Neural progenitor cell (in vitro differentiated cells): ENCODE data around the gene ATXN1.

Source experiments
- EZH2phosphoT487 ChIP-seq: fragments of 200-600 bp; sonication (generic); IDR thresholded peaks from 2 replicates; pipeline ENCODE4 v1.6.1; 2017; ENCODE audit warnings: antibody characterized with exemption
- TF ChIP-seq, protein P1 (sequence below): fragments of 200-600 bp; sonication (generic); IDR thresholded peaks from 2 replicates; pipeline ENCODE4 v1.5.1; 2017; ENCODE audit warnings: antibody characterized with exemption, mild to moderate bottlenecking

DNA sequence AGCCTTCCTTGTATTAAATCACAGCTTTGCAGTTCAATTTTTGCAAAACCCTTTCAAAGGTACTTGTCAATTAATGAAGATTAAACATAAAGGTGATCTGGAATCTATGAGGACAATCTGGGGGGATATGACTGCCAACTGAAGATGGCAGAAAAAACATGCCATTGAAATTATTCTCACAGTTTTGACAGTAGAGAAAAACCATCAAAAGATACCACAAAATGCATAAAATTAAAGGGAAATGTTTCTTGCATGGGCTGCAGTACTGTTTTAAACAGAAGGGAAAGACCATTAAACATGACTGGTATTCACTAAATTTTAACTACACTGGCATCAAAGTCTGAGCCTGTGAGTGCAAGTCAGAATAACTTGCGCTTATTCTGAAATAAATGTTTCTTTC is 194.2 kb downstream of the ATXN1 start:
- TF ChIP-seq, protein P1, sequence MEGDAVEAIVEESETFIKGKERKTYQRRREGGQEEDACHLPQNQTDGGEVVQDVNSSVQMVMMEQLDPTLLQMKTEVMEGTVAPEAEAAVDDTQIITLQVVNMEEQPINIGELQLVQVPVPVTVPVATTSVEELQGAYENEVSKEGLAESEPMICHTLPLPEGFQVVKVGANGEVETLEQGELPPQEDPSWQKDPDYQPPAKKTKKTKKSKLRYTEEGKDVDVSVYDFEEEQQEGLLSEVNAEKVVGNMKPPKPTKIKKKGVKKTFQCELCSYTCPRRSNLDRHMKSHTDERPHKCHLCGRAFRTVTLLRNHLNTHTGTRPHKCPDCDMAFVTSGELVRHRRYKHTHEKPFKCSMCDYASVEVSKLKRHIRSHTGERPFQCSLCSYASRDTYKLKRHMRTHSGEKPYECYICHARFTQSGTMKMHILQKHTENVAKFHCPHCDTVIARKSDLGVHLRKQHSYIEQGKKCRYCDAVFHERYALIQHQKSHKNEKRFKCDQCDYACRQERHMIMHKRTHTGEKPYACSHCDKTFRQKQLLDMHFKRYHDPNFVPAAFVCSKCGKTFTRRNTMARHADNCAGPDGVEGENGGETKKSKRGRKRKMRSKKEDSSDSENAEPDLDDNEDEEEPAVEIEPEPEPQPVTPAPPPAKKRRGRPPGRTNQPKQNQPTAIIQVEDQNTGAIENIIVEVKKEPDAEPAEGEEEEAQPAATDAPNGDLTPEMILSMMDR = no peak
- TF ChIP-seq EZH2phosphoT487 = no peak
